CD4-positive, alpha-beta T cell treated with Interleukin-17A for 1 hour (primary cell): ENCODE results near the gene GBE1.
A peak's percentile ranks its signal among the peaks of the same experiment; 100 is the strongest.

Experiments
- DNase-seq: peaks from one replicate; pipeline ENCODE4 v3.0.0-alpha.2; 2020

GBE1 gene

DNA sequence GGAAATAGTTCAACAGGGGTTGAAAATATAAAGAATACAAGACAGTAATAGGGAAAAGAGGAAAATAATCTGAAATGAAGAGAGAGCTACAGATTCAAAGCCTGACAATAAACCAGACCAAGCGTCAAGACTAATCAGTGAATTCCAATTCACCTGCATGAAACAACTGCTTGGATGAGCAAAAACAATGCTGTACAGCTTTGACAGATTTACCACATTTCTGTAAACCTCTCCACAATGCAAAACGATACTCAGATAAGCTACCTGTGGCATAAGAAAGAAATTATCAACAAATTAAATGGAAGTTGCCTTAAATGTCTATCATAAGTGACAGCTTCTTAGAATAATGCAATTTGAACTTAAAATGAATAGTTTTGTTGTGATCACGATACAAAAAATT, 65.4 kb downstream of the GBE1 start:
- DNase-seq, result no peak

DNA sequence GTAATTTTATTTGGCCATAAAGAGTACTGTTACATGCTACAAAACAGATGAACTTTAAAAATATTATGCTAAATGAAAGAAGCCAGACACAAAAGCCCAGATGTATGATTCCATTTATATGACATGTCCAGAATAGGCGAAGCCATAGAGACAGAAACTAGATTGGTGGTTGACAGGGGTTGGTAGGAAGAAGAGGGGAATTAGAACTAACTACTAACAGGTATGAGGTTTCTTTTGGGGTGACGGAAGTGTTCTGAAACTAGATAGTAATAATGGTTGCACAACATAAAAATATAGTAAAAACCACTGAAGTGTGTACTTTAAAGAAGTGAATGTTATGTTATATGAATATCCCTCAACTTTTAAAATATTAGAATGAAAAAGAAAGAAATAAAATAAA, 66.1 kb downstream of the GBE1 start:
- DNase-seq, result no peak

DNA sequence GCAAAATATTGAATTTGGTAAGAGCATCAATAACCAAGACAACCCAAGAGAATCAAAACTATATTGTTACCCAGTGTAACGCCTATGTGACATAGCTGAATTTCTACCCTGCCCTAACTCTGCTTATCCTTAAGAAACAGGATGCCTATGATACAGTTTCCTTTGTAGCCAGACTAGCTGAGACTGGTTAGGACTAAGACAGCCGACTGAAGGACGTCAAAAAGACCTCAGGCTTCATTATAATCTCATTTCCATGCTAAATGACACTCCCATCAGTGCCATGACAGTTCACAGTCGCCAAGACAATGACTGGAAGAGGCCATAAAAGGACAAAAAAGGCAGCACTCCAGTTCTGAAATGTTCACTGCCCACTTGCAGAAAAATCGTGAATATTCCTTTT, 66.8 kb downstream of the GBE1 start:
- no peak for DNase-seq

DNA sequence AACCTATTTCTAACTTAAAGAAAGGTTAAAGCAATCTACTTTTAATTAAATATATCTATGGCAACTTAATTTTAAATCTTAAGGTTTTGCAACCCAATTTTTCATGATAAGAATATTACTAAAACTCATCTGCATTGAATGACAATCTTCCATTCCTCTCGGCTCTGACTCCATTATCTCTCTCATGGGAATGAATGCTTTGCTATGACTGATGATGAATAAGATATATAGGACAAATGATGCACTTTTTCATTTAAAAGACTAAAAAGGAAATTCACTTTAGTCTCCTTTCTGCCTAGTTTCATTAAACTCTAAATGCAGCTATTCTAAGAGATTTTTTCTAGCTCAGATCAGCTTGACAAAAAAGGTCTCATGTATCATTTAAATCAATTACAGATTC, 68.7 kb downstream of the GBE1 start:
- no peak for DNase-seq

DNA sequence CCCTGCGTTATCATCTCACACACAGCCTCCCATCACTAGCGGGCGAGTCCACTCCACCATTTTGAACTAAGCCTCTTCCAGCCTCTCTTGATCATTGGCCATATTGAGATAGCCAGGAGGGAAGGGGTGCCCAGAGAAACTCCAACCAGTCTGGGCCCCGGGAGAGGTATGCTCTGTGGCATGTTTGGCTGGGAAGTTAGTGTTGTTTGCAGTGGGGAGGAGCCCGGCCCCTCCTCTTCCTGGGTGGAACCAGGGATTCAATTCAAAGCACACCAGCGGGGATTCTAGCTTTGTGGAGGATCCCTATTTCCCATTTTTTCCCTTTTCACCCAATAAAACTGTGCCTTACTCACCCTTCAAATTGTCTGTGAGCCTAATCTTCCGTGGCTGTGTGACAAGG, 71.8 kb downstream of the GBE1 start:
- DNase-seq, result no peak

DNA sequence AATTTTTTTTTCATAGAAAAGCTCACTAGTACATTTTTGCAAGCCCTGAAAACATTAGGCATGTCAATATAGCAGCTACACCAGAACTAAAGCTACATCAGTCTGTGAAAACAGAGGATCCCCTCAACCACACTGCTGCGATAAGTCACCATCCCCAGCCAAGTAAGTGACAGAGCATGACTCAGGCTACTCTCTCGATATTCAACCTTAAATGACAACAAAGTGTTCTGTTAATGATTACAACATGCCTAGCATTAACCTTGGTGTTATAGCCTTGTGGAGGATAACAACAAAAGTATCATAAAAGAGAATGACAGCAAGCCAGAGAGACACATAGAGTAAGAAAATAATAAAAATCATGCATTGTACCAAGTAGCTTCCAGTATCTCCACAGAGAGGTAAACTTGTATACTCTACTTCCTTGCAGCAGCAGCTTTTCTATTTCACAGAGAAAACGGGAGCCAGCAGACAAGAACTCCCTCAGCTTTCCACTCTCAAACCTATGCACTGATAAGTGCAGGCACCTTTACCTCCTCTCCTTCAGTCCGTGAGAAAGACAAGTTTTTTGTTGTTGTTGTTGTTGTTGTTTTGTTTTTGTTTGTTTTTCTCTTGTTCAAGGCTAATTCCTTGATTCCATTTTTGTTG, 76.6 kb downstream of the GBE1 start:
- DNase-seq, result no peak

DNA sequence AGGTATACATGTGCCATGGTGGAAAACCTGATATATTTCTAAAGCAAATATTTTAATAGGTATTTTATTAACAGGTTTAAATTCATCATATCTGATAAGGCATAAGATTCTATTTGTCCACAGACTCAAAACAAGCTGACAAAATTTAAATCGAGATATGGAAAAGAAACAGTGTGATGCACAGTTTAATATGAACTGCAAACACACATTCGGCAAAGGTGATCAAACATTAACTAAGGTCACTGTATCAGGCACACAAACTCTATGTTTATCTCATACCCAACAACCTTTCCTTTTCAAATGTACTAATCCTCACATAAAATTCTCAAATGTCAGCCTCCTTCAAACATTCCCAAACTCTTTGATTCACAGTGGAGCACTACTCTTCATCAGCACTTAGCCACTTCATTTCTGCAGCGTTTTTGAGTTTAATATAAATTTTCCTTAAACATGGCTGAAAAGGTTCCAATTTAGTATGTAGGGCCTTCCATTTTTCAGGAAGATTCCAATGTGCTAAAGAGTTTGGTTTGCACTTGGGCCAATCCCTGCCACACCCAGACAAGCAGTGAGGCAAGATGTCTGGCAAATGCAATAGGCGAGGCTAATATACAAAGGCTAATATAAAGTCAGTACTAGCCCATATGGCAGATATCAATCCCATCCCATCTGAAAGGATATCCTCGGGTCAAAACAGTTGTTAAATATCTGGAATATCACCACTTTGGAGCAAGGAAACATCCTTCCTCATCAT, 84.6 kb downstream of the GBE1 start:
- DNase-seq, result no peak

DNA sequence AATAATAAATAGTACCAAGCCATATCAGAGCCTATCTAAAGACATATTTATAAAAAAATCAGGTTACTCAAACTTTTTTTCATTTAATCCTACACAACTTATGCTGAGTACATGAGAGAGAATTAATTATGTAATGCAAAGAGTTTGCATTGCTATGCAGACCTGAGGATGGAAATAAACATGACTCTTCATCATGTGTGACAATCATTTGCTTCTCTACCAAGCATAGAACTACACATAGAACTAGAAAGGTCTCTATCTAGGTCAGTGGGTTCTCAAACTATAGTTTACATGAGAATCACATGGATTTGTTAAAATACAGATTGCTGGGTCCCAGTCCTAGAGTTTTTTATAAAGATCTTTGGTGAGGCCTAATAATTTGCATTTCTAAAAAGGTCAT, 86.8 kb downstream of the GBE1 start:
- no peak for DNase-seq

DNA sequence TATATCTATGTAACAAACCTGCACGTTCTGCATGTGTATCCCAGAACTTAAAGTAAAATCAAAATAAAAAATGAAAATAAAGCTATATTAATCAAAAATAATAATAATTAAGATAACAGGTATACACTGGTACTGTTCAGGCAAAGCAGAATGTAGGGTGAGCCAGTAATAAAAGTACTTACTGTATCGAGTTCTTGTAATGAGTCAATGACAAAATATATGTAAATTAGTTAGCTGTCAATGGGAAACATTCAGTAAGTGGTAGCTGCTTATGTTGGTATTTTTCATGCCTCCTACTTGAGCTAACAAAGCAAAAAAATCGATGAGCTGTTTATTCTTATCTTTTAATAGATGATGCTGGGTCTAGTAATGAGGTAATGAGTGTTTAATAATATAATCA, 93.2 kb downstream of the GBE1 start:
- DNase-seq, result no peak

DNA sequence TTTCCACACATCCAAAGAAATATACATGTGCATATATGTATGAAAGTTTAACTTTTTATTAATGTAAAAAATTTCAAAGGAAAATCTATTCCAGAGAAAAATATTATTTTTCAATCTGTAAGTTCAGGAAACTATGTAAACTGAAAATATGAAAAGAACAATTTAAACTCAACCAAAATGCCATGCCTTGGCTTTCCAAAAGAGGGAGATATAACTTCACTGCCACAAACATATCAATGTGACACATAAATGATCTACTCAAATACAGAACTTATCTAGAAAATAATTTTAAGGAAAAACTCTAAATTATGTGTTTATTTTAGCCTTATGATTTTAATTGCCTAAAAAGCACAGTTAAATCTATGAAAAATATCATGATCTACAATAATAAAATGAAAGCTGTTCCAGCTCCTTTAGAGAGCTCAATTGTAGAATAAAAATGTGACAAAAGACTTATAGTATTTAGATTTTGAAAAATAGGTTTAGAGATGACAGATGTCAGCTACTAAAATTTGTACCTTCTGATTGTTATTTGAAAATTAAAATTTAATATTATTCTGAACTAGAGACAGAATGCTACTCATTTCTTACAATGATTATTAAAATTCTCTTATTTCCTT, 94.8 kb downstream of the GBE1 start:
- DNase-seq, result peak; percentile 26

DNA sequence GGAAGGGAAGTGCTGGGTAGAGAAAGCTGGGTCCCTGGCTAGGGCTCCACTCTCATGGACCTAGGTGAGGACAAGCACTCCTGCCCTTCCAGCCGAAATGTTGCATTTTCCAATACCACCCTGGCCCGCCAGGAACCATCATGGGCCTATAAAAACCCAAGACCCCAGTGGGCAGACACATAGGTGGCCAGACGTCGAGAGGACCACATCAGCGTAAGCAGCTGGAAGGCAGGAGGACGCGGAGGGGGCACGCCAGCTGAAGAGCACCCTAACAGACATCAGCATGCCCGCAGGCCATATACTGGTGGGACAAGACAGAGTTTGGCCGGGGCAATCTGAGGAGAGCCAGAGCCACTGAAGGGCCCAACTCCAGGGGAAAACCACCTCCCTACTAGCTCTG, 98.3 kb downstream of the GBE1 start:
- DNase-seq, result no peak

DNA sequence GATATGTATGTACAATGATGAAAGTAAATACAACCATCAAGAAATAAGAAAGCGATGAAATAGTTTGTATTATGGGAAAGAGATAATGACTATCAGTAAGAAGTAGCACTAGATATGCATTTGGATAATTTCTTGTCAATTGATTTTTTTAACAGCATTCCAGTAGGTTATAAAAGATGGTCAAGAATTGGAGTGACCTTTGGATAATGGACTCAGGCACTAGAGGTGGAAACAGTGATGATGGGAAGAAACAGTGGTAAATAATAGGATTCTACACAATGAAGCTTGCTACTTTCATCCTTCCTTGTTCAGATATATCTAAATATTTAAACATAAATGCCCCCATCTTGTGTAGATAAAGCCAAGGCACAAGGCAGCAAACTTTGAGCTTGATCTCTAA, 101.4 kb downstream of the GBE1 start:
- DNase-seq, result no peak

DNA sequence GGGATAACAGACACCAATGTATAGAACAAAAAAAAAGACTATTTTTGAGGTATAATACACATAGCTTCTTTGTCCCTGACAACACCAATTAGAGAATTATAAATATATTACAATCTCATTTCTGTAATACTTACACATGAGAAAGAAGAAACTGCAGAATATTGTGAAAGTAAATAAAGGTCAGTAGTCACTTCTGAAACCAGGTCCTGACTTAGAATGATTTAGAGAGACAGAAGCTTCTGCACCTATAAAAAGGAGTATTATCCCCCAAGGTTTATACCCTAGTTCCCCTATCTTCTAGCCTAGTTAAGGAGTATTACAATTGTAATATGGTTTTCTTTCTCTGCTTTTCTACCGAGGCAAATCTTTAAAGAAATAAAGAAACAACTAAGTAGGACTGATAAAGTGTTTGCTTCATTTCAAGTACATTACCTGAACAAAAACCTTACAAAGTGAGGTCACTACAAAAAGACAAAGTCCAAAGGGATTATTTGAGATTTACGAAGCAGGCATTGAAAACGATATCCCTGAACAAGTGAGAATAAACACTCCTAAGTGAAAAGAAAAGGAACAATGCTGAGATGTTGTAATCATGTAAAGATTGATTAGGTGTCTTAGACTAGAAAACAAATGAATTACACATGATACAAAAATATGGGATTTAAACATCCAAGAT, 103.0 kb downstream of the GBE1 start:
- DNase-seq, result no peak

DNA sequence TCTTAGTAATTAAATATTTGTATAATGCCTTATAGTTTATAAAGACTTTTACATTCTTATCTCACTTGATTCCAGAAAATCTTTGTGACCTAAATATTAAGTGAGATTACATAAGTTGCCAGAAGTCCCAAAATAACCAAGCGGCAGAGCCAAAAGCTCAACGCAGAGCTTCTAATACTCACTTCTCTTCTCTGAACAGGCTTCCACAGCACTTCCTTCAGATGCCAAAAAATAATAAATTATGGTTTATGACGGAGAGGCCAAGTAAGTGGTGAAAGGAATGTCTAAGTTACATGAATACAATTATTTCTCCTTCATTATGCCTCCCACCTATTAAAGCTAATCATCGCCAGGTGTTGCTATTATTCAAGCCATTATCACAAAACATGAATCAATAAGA, 110.3 kb downstream of the GBE1 start:
- no peak for DNase-seq

DNA sequence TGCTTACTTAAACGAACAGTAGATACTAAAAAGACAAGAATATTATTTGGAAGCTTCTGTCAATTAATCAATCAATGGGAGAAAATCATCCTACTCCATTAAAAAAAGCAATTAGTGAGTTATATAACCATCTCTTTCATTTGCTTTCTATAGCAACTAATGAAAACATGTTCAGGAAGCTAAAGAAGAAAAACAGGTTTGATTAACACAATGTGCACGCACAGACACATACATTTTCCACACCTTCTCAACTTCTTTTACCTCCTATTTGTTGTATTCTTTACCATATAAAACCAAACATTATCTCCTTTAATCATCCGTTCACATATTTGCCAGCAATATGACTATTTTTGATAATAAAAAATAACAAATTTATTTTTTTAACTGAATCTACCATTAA, 111.3 kb downstream of the GBE1 start:
- no peak for DNase-seq

DNA sequence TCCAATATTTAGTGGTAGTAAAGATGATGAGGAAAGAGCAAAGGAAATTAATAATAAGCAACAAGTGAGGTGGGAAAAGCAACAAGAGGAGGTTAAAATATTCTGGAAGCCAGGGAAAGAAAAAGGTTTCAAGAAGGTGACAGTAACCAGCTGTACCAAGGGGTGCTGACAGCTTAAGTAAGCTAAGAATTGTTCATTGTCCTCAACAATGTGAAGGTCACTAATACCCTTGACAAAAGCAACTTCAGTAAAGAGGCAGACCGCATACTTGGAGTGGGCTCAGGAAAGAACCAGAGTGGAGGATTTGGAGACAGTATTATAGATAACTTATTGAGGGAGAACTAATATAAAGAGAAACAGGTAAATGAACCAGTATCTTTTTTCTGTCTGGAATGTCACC, 116.2 kb downstream of the GBE1 start:
- no peak for DNase-seq

DNA sequence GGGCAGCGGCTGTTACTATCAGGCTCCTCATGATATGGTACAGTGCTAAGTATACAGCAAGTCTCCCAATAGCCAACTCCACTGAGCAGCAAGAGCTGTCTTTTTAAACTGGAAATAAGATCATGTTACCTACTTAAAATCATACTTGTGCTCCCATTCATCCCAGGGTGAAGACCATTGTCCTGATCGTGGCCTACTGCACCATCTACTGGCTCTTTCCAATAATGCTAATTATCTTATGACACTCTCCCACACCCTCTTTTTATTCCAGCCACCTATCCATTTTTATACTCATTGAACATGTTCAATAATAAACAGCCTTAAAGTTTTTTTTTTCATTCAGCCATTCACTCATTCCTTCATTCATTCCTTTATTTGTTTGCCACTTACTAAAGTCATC, 117.7 kb downstream of the GBE1 start:
- no peak for DNase-seq

DNA sequence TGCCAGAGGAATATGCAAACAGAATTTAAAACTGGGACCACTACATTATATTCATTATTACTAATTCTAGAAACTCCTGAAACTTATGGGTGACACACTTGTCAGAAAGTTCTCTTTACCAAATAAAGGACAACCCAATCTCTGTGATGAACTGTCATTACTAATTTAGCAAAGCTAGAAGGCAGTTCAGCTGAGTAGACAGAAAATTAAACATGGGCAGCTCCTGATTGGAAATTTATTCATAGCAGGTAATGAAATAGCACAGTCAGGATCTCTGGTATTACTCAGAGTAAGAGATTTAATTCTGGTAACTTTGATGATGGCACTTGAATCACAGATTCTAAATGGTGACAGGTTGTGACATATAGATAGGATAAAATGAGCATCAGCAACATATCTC, 123.0 kb downstream of the GBE1 start:
- DNase-seq, result no peak

DNA sequence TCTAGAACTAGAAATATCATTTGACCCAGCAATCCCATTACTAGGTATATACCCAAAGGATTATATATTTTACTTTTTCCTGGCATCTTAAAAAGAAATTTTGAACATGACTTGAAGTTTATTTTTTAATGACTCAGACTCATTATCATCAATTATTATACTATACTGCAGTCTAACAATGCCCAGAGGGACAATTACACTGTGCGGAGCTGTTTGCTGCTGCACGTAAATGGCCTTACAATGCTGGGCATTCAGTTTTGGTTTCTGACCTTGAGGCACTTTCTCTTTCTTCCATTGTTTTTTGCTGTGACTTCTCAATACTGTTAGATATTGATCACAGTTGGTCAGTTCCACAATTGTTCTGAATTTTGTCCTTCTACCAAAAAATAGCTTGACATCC, 128.8 kb downstream of the GBE1 start:
- DNase-seq, result no peak

DNA sequence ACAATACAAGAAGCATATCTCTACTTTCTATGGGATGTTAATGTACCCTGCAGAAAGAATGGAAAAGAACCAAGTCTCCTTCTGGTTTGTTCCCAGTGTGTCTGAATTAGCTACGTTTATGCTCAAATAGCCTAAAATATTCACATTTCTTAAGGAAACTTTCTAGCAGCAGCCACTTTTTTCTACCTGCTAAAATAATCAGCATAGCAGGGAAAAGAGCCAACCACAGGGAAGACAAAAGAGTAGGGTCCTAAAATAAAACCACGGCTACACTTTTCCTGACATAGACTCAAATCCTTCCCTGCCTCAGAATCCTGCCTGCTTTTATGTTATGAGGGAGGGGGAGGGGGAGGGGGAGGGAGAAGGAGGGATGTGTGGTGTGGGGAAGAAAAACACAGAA, 136.7 kb downstream of the GBE1 start:
- no peak for DNase-seq

DNA sequence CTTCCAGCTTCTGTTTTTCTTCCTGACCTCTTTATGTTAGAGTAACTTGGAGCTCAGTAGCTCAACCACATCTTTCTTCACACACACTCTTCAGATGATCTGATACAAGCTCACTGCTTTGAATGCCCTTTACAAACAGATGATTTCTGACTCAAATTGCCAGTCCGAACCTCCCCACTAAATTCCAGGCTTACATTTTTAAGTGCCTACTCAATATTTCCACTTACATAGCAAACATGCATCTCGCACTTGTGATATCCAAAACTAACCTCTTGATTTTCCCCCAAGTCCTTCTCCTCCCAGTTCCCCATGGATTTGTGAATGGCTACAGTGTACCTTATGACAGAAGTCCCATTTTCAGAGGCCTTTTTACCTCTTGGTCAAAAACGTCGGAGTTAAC, 139.1 kb downstream of the GBE1 start:
- no peak for DNase-seq

DNA sequence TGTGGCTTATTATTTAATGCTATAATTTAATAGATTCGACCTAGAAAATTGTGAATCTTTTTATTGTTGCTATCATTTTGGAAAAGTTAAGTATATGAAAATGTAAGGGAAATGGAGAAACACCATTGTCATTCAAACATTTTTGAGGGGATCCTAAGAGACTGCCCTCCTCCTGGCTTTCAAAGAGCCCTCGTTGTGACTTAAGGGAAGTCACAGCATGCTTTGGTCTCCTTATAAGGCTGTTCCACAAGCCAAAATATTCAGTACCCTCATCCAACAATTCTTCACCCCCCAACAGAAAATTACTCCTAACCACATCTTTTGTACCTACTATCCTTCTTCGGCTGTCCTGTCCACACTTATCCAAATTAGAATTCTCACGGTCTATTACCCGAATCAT, 140.2 kb downstream of the GBE1 start:
- DNase-seq, result no peak

DNA sequence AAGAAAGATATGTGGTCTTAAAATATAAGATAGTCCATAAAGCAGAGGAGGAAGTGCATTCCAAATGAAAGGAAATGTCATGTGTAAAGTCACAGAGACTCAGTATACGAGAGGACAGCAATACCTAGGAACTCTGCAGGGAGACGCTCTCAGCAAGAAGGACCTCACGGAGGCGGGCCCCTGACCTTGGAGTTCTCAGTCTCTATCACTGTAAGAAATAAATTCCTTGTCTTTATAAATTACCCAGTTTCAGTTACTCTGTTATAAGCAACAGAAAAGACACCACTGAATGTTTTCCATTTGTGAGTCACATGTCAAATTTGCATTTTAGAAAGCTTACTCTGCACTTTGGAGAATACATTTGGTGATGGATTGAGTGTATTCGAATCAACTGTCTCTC, 140.6 kb downstream of the GBE1 start:
- no peak for DNase-seq

DNA sequence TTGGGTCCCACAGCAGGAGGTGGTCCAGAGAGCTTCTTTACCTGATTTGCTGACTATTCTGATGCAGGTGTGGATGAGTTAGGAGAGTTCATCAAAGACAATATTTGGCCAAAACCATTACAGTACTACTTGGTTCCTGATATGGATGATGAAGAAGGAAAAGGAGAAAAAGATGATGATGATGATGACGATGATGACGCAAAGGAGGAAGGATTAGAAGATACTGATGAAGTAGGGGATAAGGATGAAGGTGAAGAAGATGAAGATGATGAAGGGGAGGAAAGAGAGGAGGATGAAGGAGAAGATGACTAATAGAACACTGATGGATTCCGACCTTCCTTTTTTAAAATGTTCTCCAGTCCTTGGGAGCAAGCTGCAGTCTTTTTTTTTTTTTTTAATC, 148.7 kb downstream of the GBE1 start:
- no peak for DNase-seq
